MM.1S (cell line): ENCODE measurements around the gene HSPB3.

ENCODE experiments used
- DNase-seq: peaks from one replicate; pipeline ENCODE4 v3.0.0-alpha.2; 2015
- H2AFZ ChIP-seq: fragments of 300-600 bp; sonication (generic); 2 replicates; pipeline ENCODE4 v1.6.0; 2016; ENCODE audit warnings: antibody characterized with exemption, low read length
- H3F3A ChIP-seq: fragments of 300-600 bp; sonication (generic); 2 replicates; pipeline ENCODE4 v1.6.1; 2016; ENCODE audit warnings: mild to moderate bottlenecking, antibody characterized with exemption, low read length, moderate library complexity, mixed read lengths; ENCODE audit not compliant: insufficient read depth
- H3K27ac ChIP-seq: fragments of 300-600 bp; sonication (generic); 2 replicates; pipeline ENCODE4 v1.5.1; 2016; ENCODE audit warnings: mild to moderate bottlenecking, low read length
- H3K27me3 ChIP-seq: fragments of 300-600 bp; sonication (generic); replicated peaks from 2 replicates; pipeline ENCODE4 v1.6.0; 2016; ENCODE audit warnings: low read length; ENCODE audit not compliant: insufficient read depth
- H3K36me3 ChIP-seq: fragments of 300-600 bp; sonication (generic); replicated peaks from 2 replicates; pipeline ENCODE4 v1.6.1; 2016; ENCODE audit warnings: mild to moderate bottlenecking, low read length, mixed read lengths; ENCODE audit not compliant: insufficient read depth
- H3K4me1 ChIP-seq: fragments of 300-600 bp; sonication (generic); 2 replicates; pipeline ENCODE4 v1.6.1; 2016; ENCODE audit warnings: low read length, mixed read lengths
- H3K4me2 ChIP-seq: fragments of 300-600 bp; sonication (generic); 2 replicates; pipeline ENCODE4 v1.6.0; 2016; ENCODE audit warnings: low read depth, low read length
- H3K4me3 ChIP-seq: fragments of 300-600 bp; sonication (generic); 2 replicates; pipeline ENCODE4 v1.5.1; 2016; ENCODE audit warnings: low read length, mixed read lengths
- H3K79me2 ChIP-seq: fragments of 300-600 bp; sonication (generic); 2 replicates; pipeline ENCODE4 v1.6.1; 2016; ENCODE audit warnings: mixed run types, low read length, mixed read lengths
- H3K9ac ChIP-seq: fragments of 300-600 bp; sonication (generic); 2 replicates; pipeline ENCODE4 v1.6.1; 2016; ENCODE audit warnings: low read length, mixed read lengths
- H3K9me2 ChIP-seq: fragments of 300-600 bp; sonication (generic); replicated peaks from 2 replicates; pipeline ENCODE4 v1.6.1; 2016; ENCODE audit warnings: mild to moderate bottlenecking, low read length, mixed read lengths; ENCODE audit not compliant: insufficient read depth
- H3K9me3 ChIP-seq: fragments of 300-600 bp; sonication (generic); replicated peaks from 2 replicates; pipeline ENCODE4 v1.6.1; 2016; ENCODE audit warnings: mild to moderate bottlenecking, low read length, mixed read lengths; ENCODE audit not compliant: insufficient read depth
- H4K20me1 ChIP-seq: fragments of 300-600 bp; sonication (generic); 2 replicates; pipeline ENCODE4 v1.6.1; 2016; ENCODE audit warnings: mild to moderate bottlenecking, low read length, moderate library complexity, mixed read lengths; ENCODE audit not compliant: insufficient read depth
- EZH2 ChIP-seq: fragments of 300-600 bp; sonication (generic); optimal IDR thresholded peaks from 2 replicates; pipeline ENCODE3; 2017; ENCODE audit warnings: low read depth, mild to moderate bottlenecking, antibody characterized with exemption, low read length, mixed read lengths
- EZH2phosphoT487 ChIP-seq: fragments of 300-600 bp; sonication (generic); IDR thresholded peaks from 2 replicates; pipeline ENCODE4 v1.6.1; 2018; ENCODE audit warnings: antibody characterized with exemption, low read length
- TF ChIP-seq, protein P1 (sequence below): fragments of 300-600 bp; sonication (generic); IDR thresholded peaks from 2 replicates; pipeline ENCODE4 v1.5.1; 2016; ENCODE audit warnings: antibody characterized with exemption, low read length, mixed read lengths

Gene HSPB3

GRCh38 chr5:54476682-54477081 is 21.2 kb downstream of the HSPB3 start:
- no peak overlapping the region for H3K9ac ChIP-seq

DNA sequence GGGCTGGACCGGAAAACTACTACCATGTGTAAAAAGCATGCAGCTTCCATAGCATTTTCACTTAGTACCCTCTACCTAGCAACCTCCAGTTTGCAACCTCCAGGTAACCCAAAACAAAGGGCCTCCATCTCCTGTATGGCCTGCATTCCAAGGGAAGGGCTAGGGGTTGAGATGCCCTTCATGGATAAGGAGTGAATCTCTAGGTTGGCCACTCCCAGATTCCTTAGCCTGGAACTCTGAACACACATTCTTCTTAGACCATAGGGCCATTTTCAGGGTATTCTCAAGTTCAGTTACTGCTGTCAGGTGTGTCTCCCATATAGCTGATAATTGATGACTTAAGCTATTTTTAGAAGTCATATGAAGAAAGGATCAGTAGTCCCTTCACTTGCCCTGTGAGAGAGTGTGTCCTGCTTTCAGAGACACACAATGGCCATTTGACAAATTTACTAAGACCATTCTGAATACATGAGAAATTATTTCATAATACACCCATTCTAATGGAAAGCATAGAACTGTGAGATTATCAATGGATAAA is 22.5 kb downstream of the HSPB3 start:
- Histone ChIP-seq H3K27ac (no peak overlapping the region), H3K9me2 (no peaks in the 10 kb centered on the region), H4K20me1 (no peaks in the 10 kb centered on the region), H3F3A (no peaks in the 10 kb centered on the region), H3K9ac (no peak overlapping the region), H3K4me2 (no peak overlapping the region), H2AFZ (no peak overlapping the region), H3K4me3 (no peak overlapping the region), H3K79me2 (no peaks in the 10 kb centered on the region), H3K27me3 (no peaks in the 10 kb centered on the region), H3K9me3 (no peaks in the 10 kb centered on the region), H3K4me1 (no peaks in the 10 kb centered on the region), H3K36me3 (no peaks in the 10 kb centered on the region)
- DNase-seq, result no peak
- TF ChIP-seq, protein P1, sequence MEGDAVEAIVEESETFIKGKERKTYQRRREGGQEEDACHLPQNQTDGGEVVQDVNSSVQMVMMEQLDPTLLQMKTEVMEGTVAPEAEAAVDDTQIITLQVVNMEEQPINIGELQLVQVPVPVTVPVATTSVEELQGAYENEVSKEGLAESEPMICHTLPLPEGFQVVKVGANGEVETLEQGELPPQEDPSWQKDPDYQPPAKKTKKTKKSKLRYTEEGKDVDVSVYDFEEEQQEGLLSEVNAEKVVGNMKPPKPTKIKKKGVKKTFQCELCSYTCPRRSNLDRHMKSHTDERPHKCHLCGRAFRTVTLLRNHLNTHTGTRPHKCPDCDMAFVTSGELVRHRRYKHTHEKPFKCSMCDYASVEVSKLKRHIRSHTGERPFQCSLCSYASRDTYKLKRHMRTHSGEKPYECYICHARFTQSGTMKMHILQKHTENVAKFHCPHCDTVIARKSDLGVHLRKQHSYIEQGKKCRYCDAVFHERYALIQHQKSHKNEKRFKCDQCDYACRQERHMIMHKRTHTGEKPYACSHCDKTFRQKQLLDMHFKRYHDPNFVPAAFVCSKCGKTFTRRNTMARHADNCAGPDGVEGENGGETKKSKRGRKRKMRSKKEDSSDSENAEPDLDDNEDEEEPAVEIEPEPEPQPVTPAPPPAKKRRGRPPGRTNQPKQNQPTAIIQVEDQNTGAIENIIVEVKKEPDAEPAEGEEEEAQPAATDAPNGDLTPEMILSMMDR, result no peak
- no peak for TF ChIP-seq EZH2
- TF ChIP-seq EZH2phosphoT487, result no peak

More at GRCh38 chr5:54476682-54477081, 21.2 kb downstream of the HSPB3 start:
- H3K4me3 ChIP-seq, result no peak overlapping the region
- H3K4me1 ChIP-seq, result no peaks in the 10 kb centered on the region
- H3K9me3 ChIP-seq, result no peaks in the 10 kb centered on the region
- no peaks in the 10 kb centered on the region for H3F3A ChIP-seq
- no peak overlapping the region for H3K4me2 ChIP-seq
- no peak overlapping the region for H2AFZ ChIP-seq
- H3K27me3 ChIP-seq, result no peaks in the 10 kb centered on the region
- TF ChIP-seq EZH2phosphoT487 (no peak), EZH2 (no peak)
- TF ChIP-seq, protein P1, result no peak
- no peaks in the 10 kb centered on the region for H3K79me2 ChIP-seq
- no peak for DNase-seq
- no peaks in the 10 kb centered on the region for H3K9me2 ChIP-seq
- no peaks in the 10 kb centered on the region for H3K36me3 ChIP-seq
- H3K27ac ChIP-seq, result no peak overlapping the region
- H4K20me1 ChIP-seq, result no peaks in the 10 kb centered on the region

DNA sequence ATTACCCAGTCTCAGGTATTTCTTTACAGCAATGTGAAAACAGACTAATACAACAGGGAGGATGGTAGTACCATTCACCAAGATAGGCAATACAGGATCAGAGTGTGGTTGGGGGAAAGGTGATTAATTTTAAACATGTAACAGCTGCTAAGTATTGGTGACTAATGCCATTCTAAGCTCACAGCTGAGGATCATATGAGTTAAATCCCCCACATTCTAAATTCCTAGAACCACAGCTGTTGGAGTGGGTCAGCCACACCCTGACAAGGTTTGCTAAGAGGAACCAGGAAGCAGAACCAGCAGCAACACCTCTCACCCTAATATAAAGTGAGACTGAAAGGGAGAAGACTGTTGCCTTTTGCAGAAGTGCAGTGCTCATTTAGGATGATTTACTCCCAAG is 24.8 kb downstream of the HSPB3 start:
- Histone ChIP-seq H3F3A (no peaks in the 10 kb centered on the region), H3K4me1 (no peaks in the 10 kb centered on the region), H3K9me3 (no peaks in the 10 kb centered on the region), H2AFZ (no peak overlapping the region), H3K4me3 (no peak overlapping the region), H3K27me3 (no peaks in the 10 kb centered on the region), H3K9me2 (no peaks in the 10 kb centered on the region), H3K79me2 (no peaks in the 10 kb centered on the region), H3K9ac (no peak overlapping the region), H3K27ac (no peak overlapping the region), H3K36me3 (no peaks in the 10 kb centered on the region), H3K4me2 (no peak overlapping the region), H4K20me1 (no peaks in the 10 kb centered on the region)
- DNase-seq, result no peak
- TF ChIP-seq, protein P1, result no peak
- TF ChIP-seq EZH2, result no peak
- TF ChIP-seq EZH2phosphoT487, result no peak
